BLaER1 treated with 17β-estradiol and CSF1 and Interleukin-3, amounts not matched to agents 10 nM and 100 nM (cell line): ENCODE data around the gene MOGAT3.

Source experiments
- H3K27ac ChIP-seq, 11 experiments: shearing (Covaris generic); formaldehyde crosslinking; 2 replicates each; pipeline ENCODE4 v1.8.1; 2022
- H3K27me3 ChIP-seq, 11 experiments: shearing (Covaris generic); formaldehyde crosslinking; 2 replicates each; pipeline ENCODE4 v1.8.1; 2022
- H3K36me3 ChIP-seq, 11 experiments: shearing (Covaris generic); formaldehyde crosslinking; 2 replicates each; pipeline ENCODE4 v1.8.1; 2022
- H3K4me1 ChIP-seq, 10 experiments: shearing (Covaris generic); formaldehyde crosslinking; 2 replicates each; pipeline ENCODE4 v1.8.1; 2022
- H3K4me2 ChIP-seq, 11 experiments: shearing (Covaris generic); formaldehyde crosslinking; 2 replicates each; pipeline ENCODE4 v1.8.1; 2022
- H3K4me3 ChIP-seq, 10 experiments: shearing (Covaris generic); formaldehyde crosslinking; 2 replicates each; pipeline ENCODE4 v1.8.1; 2022
- H3K9ac ChIP-seq, 11 experiments: shearing (Covaris generic); formaldehyde crosslinking; 2 replicates each; pipeline ENCODE4 v1.8.1; 2022
- H3K9me3 ChIP-seq, 11 experiments: shearing (Covaris generic); formaldehyde crosslinking; replicated peaks in 1 of 11; 2 replicates each; pipeline ENCODE4 v1.8.1; 2022
- H4K20me1 ChIP-seq, 11 experiments: shearing (Covaris generic); formaldehyde crosslinking; 2 replicates each; pipeline ENCODE4 v1.8.1; 2022
- Cebpa-rat ChIP-seq, 11 experiments: shearing (Covaris generic); IDR thresholded peaks; 2 replicates each; pipeline ENCODE4 v1.8.1; 2022

Gene MOGAT3

GRCh38 chr7:101169110-101169837 is 31.6 kb downstream of the MOGAT3 start:
- H3K27ac ChIP-seq, result no peak overlapping the region
- no peak for TF ChIP-seq Cebpa-rat (IDR thresholded peaks at IDR 0.05)
- no peak overlapping the region for H3K9ac ChIP-seq
- H4K20me1 ChIP-seq, result peaks cover 0 to 64% (median 25%) of the 10 kb centered on the region in 11 experiments; a peak in 20 of 22 replicates
- H3K9me3 ChIP-seq, result peaks cover 0 to 23% (median 22%) of the 10 kb centered on the region in 11 experiments; a peak in 18 of 22 replicates
- no peaks in the 10 kb centered on the region for H3K36me3 ChIP-seq
- H3K27me3 ChIP-seq, result peaks cover 91 to 98% (median 97%) of the 10 kb centered on the region in 11 experiments
- peak overlapping the region; percentile 70 to 100 (median 89) for H3K4me2 ChIP-seq
- H3K4me3 ChIP-seq, result peak overlapping the region in 4 of 10 experiments; percentile 13 to 24 (median 22); a peak in 2 of 20 replicates
- H3K4me1 ChIP-seq, result peaks cover 81 to 97% (median 95%) of the 10 kb centered on the region in 10 experiments

DNA sequence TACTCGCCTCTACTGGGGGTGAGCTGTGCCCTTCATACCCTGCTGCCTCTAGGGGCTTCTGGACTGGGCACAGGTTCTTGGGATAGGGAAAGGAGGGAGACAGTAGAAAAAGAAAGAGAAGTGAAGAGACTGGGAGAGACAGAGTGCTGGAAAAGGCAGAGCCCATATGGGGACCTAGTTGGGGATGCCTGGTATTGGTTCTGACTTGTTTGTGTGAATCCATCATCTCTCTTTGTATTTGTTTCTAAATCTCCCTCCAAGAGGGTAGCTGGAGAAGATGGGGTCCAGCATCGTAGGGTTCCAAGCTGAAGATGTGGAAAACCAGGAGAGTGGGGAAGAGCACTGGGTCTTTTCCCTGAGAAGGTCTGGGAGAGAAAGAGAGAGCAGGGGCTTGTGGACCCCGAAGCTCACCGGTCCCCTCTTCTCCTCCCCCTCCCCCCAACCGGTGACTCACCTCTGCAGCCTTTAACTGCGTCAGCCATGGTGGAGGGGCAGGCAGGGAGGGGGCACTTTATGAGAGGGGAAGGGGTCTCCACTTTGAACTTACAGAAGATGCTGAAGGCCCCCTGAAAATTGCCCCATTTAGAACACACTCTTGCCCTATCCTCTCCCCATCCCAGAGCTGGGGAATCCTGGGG is 32.3 kb downstream of the MOGAT3 start:
- H3K36me3 ChIP-seq, result no peaks in the 10 kb centered on the region
- no peak overlapping the region for H3K27ac ChIP-seq
- H3K4me3 ChIP-seq, result no peak overlapping the region
- peak overlapping the region in 10 of 11 experiments; percentile 70 to 100 (median 90); a peak in 20 of 22 replicates for H3K4me2 ChIP-seq
- no peak for TF ChIP-seq Cebpa-rat (IDR thresholded peaks at IDR 0.05)
- peaks cover 0 to 16% (median 15%) of the 10 kb centered on the region in 11 experiments; a peak in 18 of 22 replicates for H3K9me3 ChIP-seq
- no peak overlapping the region for H3K9ac ChIP-seq
- H4K20me1 ChIP-seq, result peaks cover 0 to 72% (median 32%) of the 10 kb centered on the region in 11 experiments; a peak in 20 of 22 replicates
- peaks cover 89 to 98% (median 94%) of the 10 kb centered on the region in 11 experiments for H3K27me3 ChIP-seq
- peaks cover 86 to 97% (median 95%) of the 10 kb centered on the region in 10 experiments for H3K4me1 ChIP-seq

- peaks cover 82 to 91% (median 87%) of the 10 kb centered on the region in 11 experiments for H3K27me3 ChIP-seq
- peaks cover 79 to 94% (median 89%) of the 10 kb centered on the region in 10 experiments for H3K4me1 ChIP-seq
- peaks cover 0 to 65% (median 32%) of the 10 kb centered on the region in 11 experiments; a peak in 20 of 22 replicates for H4K20me1 ChIP-seq
- peaks cover 0 to 9% (median 8%) of the 10 kb centered on the region in 11 experiments; a peak in 17 of 22 replicates for H3K9me3 ChIP-seq
- H3K4me3 ChIP-seq, result peak overlapping the region in 2 of 10 experiments; percentile 23 to 48; a peak in 2 of 20 replicates
- H3K36me3 ChIP-seq, result no peaks in the 10 kb centered on the region
- no peak overlapping the region for H3K9ac ChIP-seq
- no peak for TF ChIP-seq Cebpa-rat (IDR thresholded peaks at IDR 0.05)
- H3K27ac ChIP-seq, result no peak overlapping the region
- H3K4me2 ChIP-seq, result peak overlapping the region in 10 of 11 experiments; percentile 70 to 100 (median 98); a peak in 17 of 22 replicates
These were observed 33.0 kb downstream of the MOGAT3 start for GRCh38 chr7:101167645-101168411.

GRCh38 chr7:101166909-101167644 is 33.8 kb downstream of the MOGAT3 start:
- H3K4me3 ChIP-seq, result peak overlapping the region; percentile 21 to 48 (median 32); a peak in 12 of 20 replicates

DNA sequence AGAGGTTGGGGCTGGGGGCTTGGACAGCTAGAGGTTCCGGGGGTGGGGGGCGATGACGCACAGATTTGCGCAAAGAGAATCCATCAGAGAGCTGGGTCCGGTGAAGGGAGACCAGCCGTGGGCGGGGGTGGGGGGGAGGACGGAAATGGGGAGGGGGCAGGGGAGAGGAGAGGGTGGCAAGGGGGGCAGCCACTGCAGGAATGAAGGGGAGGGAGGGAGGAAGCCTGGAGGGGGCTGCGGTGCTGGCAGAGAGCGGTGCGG is 34.3 kb downstream of the MOGAT3 start:
- peak overlapping the region in 1 of 11 experiments; percentile 74; a peak in 1 of 22 replicates for H3K27ac ChIP-seq
- TF ChIP-seq Cebpa-rat (IDR thresholded peaks at IDR 0.05), result no peak
- peak overlapping the region in 9 of 10 experiments; percentile 21 to 65 (median 31); a peak in 11 of 20 replicates for H3K4me3 ChIP-seq
- H3K27me3 ChIP-seq, result peaks cover 69 to 79% (median 75%) of the 10 kb centered on the region in 11 experiments
- peaks cover 77 to 94% (median 88%) of the 10 kb centered on the region in 10 experiments for H3K4me1 ChIP-seq
- H3K4me2 ChIP-seq, result peak overlapping the region; percentile 90 to 100 (median 99)
- peak overlapping the region in 3 of 11 experiments; percentile 37 to 67 (median 66); a peak in 3 of 22 replicates for H3K9ac ChIP-seq
- H3K9me3 ChIP-seq, result no peaks in the 10 kb centered on the region
- H4K20me1 ChIP-seq, result peaks cover 0 to 53% (median 32%) of the 10 kb centered on the region in 11 experiments; a peak in 20 of 22 replicates
- no peaks in the 10 kb centered on the region; a peak in 1 of 22 replicates for H3K36me3 ChIP-seq

More at GRCh38 chr7:101166909-101167644, 33.8 kb downstream of the MOGAT3 start:
- Histone ChIP-seq H4K20me1 (peaks cover 0 to 57% (median 32%) of the 10 kb centered on the region in 11 experiments; a peak in 20 of 22 replicates), H3K36me3 (no peaks in the 10 kb centered on the region), H3K27me3 (peaks cover 74 to 84% (median 80%) of the 10 kb centered on the region in 11 experiments), H3K9ac (peak overlapping the region in 4 of 11 experiments; percentile 37 to 67 (median 58); a peak in 6 of 22 replicates), H3K27ac (peak overlapping the region in 4 of 11 experiments; percentile 25 to 74 (median 62); a peak in 6 of 22 replicates), H3K4me2 (peak overlapping the region; percentile 70 to 100 (median 98)), H3K4me1 (peaks cover 78 to 94% (median 88%) of the 10 kb centered on the region in 10 experiments), H3K9me3 (peaks cover 0 to 1% (median under 1%) of the 10 kb centered on the region in 11 experiments; a peak in 7 of 22 replicates)
- TF ChIP-seq Cebpa-rat (IDR thresholded peaks at IDR 0.05), result no peak

- H3K4me3 ChIP-seq, result peak overlapping the region; percentile 46 to 67 (median 54)
These were observed 34.7 kb downstream of the MOGAT3 start for GRCh38 chr7:101165958-101166647.

More at GRCh38 chr7:101165958-101166647, 34.7 kb downstream of the MOGAT3 start:
- peaks cover 72 to 94% (median 88%) of the 10 kb centered on the region in 10 experiments for H3K4me1 ChIP-seq
- H3K27ac ChIP-seq, result peak overlapping the region in 3 of 11 experiments; percentile 31 to 58 (median 49); a peak in 6 of 22 replicates
- no peak for TF ChIP-seq Cebpa-rat (IDR thresholded peaks at IDR 0.05)
- H3K36me3 ChIP-seq, result no peaks in the 10 kb centered on the region; a peak in 1 of 22 replicates
- H3K9ac ChIP-seq, result peak overlapping the region in 5 of 11 experiments; percentile 4 to 64 (median 34); a peak in 7 of 22 replicates
- H4K20me1 ChIP-seq, result peaks cover 0 to 48% (median 29%) of the 10 kb centered on the region in 11 experiments; a peak in 20 of 22 replicates
- H3K27me3 ChIP-seq, result peaks cover 64 to 74% (median 70%) of the 10 kb centered on the region in 11 experiments
- H3K9me3 ChIP-seq, result no peaks in the 10 kb centered on the region
- peak overlapping the region; percentile 90 to 100 (median 99) for H3K4me2 ChIP-seq
